HG02759 (cell line): ENCODE measurements around the gene SLC25A24.
"Not testable (repeated sequence)": the region's sequence is repeated elsewhere in the genome, so short reads cannot be mapped to it uniquely, and the experiment has no call there.

Experiments
- ATAC-seq: cut with Tn5 transposase; IDR thresholded peaks from one replicate; pipeline ENCODE4 v1.9.1; 2021; ENCODE audit warnings: mild to moderate bottlenecking, moderate library complexity; ENCODE audit not compliant: unreplicated experiment

The SLC25A24 gene

DNA sequence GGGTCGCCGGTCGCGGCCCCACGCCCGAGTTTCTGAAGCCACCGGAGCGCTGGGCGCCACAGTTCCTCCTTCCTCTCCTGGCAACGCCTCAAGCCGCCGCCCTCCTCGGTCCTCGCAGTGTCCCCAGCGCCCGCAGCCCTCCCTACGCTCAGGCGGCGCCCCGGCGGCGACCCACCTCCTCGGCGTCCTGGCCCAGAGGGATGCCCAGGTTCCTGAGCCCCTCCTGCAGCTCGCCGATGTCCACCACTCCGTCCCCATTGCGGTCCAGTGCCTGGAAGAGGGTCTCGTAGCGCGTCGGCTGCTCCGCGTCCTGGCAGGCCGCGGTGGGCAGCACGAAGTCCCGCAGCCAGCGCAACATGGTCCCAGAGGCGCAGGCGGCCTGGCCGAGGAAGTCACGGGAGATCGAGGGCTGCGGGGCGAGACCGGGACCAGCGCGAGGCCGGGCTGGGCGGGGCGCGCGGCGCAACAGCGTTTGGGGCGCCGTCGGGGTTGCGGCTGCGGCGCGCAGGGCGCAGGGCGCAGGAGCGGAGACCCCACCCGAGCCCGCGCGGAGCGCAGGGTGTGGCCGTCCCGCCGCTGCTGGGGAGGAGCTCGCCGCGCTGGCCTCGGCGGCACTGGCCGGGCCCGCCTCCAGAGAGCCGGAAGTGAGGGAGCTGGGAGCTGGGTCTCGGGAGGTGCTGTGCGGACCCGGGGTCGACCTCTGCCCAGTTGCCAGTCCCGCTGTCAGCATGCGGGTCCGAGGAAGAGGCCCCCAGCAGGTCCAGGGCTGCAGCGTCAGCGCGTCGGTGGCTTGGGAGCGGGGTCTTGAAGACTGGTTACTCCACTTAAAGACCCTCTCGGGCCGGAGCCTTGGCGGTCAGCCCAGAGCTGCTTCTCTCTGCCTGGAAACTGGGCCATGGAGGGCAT, at the start of gene SLC25A24:
Gene SLC25A24 (minus strand): TSS at position 563 of the 906 bp plus-strand sequence. CDS start 205 bp downstream, at position 358.
- ATAC-seq = peak; percentile 89

DNA sequence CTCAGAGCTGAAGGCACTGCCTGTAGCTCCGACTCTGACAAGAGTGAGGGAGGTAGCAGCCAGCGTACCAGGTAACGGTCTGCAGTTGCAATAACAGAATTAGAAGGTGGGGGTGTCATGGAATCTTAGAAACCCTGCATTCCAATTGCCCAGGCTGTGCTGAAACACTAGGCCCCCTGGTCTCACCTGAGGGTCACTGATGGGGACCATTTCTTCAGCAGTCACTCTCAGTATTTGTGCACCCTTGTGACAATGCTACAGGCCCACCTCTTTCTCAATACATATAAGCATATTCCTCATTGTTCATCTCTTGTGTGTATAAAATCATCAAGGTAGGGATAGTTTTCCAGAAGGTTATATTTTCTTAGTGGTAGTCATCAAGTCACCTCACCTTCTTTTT, 43.8 kb upstream of the SLC25A24 start, which contains the start of gene NBPF4:
Gene NBPF4 (minus strand): TSS at position 101 of the 400 bp plus-strand sequence. CDS start 315 bp downstream, outside the sequence.
- ATAC-seq = not testable (repeated sequence)

DNA sequence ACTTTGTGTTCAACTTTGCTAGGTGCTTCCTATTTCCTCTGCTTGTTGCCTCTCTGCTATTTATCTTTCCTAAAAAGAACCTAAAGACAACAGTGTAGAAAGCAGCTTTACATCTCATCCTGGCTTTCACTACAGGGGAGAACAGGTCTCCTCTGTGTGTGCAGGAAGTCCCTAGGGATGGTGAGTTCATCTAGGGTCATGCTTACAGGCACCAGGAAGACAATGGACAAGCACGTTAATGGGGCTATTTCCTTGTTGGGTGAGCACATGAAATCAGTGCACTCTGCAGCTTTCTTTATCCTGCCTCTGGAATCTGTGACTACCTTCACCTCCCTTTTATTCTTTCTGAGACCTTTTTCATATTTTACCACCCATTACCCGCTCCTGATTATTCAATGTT, 39.3 kb upstream of the SLC25A24 start:
- not testable (repeated sequence) for ATAC-seq

DNA sequence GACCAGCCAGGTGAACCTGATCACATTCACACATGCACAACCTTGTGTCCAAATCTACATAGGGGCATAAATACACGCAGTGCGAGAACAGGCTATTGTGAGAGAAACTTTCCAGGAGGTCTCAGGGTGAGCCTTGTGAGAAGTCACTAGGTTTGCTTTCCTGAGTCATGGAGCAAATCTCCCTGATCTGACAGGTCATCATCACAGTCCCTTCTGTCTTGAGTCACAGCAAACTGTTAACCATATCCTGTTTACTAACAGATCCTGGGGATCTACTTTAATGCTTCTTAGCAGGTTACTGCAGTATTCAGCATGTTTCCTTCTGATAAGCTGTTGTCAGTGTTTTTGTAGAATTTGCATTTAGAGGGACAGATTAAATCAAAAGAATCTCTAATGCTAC, 35.2 kb upstream of the SLC25A24 start:
- not testable (repeated sequence) for ATAC-seq

DNA sequence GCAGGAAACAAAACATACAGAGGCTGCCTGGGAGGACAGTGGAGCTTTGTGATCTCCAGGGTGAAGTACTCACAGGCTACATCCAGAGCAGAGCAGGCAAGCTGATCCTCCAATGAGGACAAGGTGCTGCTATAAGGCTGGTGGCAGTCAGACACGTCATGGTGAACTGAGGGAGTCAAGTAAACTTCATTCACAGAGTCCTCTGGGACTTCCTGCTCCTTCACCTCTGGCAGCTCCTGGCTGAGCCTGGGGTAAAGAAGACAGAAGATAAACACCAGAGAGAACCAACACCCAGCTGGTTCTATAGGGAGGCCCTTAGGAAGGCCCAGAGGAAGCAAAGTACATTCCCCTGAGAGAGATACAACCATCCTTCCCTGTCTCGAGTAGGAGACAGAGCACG, 32.0 kb upstream of the SLC25A24 start:
- not testable (repeated sequence) for ATAC-seq

DNA sequence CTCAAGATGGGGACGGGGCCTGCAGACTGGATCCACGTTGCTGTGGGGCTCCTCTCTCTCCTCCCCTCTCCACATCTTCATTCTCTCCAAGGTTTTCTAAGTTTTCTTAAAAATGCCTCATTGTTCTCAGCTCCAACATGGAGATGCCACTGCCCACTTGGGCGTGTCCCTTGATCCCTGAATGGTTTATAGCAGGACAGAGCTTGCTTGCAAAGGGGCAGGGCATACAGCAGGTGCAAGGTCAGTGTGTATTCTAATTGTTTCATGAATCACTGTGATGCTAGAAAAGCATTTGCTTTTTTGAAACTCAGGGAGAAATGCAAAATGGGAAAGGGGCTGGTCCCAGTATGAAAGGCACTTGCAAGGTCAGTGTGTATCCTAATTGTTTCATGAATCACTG, 29.8 kb upstream of the SLC25A24 start:
- not testable (repeated sequence) for ATAC-seq

DNA sequence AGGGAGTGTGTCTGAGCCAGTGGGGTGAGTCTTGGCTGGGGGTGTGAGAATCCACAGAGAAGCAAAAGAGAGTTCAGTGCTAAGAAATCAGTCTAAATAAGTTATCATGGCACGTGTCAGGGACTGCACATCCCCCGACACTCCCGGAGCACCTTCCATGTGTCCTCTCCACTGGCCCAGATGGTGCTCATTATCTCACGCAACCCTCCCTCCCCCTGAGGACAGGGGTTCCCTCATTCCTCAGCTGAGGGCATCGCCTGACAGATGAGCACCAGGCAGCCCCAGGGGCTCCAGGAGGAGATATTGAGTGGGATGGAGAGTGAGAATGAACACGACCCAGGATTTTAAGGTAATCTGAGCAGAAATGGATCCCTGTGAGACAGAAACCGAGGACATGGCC, 27.6 kb upstream of the SLC25A24 start:
- not testable (repeated sequence) for ATAC-seq

DNA sequence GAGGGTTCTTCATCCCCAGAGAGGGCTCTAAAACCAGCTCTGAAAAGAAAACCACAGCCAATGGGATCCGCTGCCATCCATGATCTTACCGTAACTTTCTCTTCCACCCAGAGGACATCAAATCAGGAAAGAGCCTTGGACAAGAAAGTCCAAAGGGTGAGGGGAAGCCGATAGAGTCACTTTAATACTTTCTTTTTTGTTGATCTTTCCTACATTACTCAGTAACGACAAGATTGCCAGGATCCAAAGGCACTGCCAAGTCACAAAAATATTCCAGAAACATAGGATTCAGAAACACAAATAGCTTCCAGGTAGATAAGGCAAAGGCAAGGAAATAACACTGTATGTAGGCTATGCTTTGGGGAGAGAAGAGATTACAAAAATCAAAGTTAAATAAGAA, 26.7 kb upstream of the SLC25A24 start:
- ATAC-seq = not testable (repeated sequence)

DNA sequence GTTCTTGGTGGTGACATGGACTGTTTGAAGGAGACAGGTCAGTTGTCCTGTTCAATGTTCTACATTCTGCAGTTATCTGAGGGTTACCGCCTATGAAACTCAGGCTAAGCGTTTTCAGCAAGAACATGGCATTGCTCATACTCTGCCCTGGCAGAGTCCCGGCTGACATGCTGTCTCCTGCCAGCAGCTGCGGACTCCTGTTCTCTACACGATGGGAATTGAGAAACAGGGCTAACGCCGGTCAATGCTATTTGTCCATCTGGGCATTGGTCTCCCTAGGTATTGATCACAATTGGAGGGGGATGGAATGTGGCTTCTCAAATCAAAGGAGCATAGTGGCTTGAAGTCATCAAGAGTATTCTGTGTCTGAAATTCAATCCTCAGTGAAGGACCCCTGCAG, 23.1 kb upstream of the SLC25A24 start:
- not testable (repeated sequence) for ATAC-seq

DNA sequence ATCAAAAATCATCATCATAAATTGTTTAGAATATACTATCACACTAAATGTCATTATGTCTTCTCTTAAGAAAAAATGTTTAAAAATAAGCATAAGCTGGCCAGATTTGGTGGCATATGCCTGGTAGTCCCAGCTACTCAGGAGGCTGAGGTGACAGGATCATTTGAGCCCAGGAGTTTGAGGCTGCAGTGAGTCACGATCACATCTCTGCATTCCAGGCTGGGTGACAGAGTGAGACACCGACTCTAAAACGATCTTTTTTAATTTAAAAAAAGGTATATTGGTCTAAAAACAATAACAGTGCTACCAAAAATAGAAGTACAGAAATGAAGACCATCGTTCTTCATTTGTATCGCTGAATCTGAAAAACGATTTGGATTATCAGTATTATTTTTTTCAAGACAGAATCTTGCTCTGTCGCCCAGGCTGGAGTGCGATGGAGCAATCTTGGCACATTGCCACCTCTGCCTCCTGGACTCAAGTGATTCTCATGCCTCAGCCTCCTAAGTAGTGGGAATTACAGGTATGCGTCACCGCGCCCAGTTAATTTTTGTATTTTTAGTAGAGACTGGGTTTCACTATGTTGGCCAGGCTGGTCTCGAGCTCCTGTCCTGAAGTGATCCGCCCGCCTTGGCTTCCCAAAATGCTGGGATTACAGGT, 17.5 kb upstream of the SLC25A24 start:
- ATAC-seq = not testable (repeated sequence)

DNA sequence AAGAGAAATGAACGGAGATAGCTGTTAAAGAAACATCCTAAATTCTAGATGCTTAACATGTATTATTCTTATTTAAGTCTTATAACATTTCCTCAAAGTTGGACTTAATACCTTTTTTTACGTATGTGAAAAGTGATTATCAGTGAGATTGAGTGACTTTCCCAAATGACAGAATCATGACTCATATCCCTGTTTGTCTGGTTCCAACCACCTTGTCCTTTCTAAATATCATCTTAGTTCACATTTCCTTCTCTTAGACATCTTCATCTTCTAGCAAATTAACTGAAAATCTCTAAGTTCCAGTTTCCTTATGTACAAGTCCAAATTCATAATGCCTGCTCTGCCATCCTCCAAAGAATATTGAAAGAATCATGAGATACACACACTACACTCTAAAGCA, 16.9 kb upstream of the SLC25A24 start:
- not testable (repeated sequence) for ATAC-seq

DNA sequence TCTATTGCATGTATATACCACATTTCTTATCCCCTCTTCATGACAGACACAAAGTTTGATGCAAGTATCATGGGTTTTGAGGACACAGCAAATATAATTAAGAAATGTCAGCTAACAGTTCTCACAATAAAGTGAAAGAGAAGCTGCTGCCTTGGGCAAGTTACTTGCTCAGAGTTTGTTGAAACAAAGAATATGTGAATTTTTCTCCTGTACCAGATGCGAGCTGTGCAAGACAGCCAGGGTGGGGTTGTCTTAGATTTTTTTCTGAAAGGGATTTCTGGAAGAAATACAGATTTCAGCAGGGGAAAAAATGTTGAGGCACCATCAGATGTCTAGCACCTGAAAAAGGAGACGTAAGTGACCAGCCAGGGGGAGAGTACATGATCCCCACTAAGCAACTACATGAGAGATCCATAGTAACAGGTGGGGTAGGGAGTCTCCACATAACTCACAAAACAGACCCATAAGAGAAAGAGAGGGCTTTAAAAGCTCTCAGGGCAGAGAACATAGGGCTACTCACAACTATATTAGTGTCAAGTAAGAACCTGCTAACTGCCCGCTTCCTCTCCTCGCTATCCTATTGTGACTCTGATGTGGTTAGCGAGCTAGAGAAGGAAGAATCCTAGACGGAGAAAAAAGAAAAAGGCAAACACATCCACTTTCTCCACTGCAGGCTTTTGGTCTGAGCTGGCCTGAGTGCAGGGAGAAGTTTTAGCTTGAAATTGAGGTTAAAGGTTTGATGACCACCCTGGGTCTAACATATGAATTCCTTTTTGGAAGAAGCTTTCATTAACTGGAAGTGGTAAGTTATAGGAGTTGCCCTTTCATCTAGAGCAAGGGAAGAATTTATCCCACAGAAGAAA, 16.1 kb upstream of the SLC25A24 start:
- ATAC-seq = not testable (repeated sequence)

DNA sequence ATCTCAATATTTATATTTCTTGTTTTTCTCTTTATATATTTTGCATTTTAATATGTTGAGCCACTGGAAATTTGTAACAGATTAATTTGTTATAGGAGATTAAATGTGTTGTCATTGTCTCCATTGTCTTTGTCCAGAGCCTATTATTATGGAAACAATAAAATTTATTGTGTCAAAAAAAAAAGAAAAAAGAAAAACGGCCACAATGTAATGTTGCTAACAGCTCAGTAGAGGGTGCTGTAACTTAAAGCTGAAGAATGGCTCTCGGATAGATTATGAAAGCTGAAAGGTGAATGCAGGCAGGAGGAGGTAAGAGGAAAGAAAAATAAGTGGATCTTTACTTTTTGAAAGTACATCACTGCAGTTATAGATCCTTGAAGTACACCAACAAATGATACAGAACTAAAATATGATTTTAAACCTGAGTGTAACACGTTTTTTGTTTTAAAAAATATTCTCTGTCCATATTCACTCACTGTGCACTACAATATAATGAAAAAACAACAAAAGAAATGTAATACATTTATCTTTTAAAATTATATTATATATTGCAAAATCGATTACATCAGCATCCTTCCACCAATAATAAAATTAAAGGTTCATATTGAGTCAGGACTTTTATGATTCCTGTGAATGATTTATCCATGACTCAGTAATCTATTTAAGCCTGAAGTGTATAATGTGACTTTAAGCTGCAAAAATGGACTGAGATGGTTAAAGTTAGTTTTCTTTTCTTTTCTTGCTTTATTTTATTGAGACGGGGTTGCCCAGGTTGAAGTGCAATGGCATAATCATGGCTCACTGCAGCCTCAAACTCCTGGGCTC, 14.7 kb upstream of the SLC25A24 start:
- not testable (repeated sequence) for ATAC-seq

DNA sequence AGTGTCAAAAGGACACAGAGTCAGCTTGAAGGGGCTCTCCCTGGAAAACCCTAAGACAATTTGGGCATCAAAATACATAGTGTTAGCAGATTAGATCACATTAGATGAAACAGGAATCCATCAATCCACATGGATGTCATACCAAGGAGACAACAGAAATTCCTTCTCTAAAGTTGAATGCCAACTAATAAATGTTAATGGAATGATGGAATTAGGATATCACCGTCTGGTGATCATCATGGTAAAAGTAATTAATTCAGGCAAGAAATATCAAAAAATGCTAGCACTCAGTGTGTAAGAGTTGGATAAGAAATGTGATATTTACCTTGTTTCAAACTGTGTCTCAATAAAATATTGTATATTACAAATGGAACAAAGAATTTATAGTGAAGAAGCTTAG, 10.9 kb upstream of the SLC25A24 start:
- ATAC-seq = no peak

DNA sequence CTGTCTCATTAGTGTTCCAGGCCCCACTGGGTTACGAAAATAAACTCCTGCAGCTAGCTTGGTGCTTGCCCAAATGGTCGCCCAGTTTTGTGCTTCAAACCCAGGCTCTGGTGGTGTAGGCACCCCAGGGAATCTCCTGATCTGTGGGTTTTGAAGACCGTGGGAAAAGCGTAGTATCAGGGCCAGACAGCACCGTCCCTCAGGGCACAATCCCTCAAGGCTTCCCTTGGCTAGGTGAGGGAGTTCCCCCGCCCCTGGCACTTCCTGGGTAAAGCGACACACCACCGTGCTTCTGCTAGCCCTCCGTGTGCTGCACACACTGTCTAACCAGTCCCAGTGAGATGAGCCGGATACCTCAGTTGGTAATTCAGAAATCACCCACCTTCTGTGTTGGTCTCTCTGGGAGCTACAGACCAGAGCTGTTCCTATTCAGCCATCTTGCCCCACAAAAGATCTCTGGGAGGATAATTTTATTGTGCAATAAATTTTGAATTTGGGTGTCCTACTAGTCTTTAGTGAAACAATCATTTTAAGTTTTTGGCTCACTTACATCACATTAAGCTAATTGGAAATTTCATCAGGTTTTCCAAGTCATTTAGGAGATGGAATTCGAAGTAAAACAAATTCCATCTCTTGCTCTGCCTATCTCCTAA, 9.4 kb upstream of the SLC25A24 start:
- ATAC-seq = no peak

DNA sequence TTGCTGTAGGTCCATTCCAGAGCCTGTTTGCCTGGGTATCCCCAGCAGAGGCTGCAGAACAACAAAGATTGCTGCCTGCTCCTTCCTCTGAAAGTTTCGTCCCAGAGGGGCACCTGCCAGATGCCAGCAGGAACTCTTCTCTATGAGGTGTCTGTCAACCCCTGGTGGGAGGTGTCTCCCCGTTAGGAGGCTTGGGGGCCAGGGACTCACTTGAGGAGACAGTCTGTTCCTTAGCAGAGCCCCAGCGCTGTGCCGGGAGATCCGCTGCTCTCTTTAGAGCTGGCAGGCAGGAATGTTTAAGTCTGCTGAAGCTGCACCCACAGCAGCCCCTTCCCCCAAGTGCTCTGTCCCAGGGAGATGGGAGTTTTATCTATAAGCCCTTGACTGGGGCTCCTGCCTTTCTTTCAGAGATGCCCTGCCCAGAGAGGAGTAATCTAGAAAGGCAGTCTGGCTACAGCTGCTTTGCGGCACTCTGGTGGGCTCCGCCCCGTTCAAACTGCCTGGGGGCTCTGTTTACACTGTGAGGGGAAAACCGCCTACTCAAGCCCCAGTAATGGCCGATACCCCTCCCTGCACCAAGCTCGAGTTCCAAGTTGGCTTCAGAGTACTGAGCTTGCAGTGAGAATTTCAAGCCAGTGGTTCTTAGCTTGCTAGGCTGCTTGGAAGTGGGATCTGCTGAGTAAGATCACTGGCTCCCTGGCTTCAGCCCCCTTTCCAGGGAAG, 8.7 kb upstream of the SLC25A24 start:
- no peak for ATAC-seq

DNA sequence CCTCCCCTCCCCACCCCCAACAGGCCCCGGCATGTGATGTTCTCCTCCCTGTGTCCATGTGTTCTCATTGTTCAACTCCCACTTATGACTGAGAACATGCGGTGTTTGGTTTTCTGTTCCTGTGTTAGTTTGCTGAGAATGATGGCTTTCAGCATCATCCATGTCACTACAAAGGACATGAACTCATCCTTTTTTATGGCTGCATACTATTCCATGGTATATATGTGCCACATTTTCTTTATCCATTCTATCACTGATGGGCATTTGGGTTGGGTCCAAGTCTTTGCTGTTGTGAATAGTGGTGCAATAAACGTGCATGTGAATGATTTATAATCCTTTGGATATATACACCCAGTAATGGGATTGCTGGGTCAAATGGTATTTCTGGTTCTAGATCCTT, 3.4 kb upstream of the SLC25A24 start:
- ATAC-seq = not testable (repeated sequence)

DNA sequence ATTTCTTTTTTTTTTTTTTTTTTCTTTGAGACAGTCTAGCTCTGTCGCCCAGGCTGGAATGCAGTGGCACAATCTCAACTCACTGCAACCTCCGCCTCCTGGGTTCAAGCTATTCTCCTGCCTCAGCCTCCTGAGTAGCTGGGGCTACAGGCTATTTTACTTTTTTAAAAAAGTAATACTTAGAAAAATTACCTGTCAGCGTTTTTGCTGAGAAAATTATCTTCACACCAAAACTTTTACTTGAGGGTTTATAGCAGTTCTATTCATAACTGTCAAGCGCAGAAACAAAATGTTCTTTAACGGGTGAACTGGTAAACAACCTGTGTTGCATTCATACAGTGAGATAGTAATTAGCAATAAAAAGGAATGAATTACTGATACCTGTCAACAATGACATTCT, 1.5 kb upstream of the SLC25A24 start:
- ATAC-seq = no peak

DNA sequence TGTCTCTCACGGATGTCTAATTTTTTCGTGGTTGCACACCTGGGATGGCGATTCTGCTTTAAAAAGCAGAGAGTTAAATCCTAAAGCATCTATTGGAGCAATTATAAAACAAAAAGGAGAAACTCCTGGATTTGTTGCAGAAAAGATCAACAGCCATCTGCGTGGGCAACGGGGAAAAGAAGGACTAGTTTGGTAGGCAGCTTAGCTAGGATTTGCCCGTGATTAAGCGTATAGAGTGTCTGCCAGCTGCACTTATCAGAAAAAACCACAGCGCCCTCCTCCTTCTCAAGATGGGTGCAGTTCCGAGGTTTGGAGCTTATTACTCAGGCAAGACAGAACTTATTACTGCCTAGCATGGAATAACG, 526 bp upstream of the SLC25A24 start:
- ATAC-seq = no peak
